GM18867 (cell line): Measurements from ENCODE around the gene DOK4.
"Not testable (repeated sequence)": the region's sequence is repeated elsewhere in the genome, so short reads cannot be mapped to it uniquely, and the experiment has no call there.

Experiments
- ATAC-seq: cut with Tn5 transposase; IDR thresholded peaks from one replicate; pipeline ENCODE4 v1.9.1; 2021; ENCODE audit warnings: mild to moderate bottlenecking, moderate library complexity; ENCODE audit not compliant: unreplicated experiment

Gene DOK4

DNA sequence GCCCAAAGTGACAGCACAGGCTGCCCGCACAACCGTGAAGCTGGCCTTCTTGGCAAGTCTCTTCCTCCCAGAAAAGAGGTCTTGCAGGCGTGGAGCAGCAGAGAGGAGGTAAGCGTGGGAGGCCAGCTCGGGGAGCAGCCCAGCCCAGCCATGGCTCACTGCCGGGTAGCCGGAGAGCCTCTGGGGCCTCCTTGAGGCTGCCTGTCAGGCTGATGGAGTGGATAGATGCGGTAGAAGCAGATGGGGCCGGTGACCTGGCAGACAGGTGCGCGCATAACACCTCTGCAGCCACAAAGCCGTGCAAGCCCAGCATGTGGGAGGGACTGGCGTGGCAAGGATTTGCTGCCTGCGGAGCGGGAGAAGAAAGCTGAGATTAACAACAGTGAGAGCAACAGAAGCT lies 17.1 kb upstream of the DOK4 start:
- ATAC-seq = no peak

DNA sequence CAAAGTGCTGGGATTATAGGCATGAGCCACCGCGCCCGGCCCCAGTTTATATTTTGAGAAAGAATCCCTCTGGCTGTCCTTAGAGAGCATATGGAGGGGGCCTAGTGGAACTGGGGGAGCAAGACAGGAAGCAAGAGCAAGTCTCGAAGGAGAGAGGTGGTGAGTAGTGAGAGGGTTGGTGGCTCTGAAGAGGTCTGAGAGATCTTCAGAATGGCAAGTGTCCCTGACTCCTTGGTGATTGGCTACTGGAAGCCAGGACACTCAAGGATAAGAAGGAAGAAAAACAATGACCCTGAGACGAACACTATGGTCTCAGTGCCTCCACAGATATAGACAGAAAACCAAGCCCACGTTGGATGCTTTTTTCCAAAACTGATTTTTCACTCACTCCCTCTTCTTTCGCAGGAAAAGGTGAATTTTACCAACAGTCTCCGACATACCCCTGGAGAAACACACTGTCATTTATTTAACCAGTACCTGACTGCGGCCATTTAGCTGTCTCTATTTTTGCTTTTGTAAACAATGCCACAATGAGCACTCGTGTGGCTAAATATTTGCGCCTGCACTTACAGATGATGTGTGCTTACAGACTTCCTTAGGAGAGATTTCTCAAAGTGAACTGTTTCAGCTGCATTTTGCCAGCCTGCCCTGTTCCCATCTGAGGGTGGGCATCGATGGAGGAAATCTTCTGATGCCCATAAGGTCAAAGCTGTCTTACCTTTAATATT lies 15.9 kb upstream of the DOK4 start:
- ATAC-seq = no peak

DNA sequence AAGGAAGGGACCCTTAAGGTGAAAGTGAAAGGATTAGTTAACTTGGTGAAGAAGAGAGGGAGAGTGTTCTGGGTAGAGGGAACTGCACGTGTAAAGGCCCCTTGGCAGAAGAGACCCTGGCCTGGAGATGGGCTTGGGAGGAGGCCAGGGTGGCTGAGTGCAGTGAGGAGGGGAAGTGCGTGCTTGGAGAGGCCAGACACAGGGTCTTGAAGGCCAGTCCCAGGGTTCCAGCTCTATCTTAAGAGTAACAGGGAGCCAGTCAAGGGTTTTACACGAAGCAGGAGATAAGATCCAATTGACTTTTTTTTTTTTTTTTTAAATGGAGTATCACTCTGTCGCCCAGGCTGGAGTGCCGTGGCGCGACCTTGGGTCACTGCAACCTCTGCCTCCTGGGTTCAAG lies 15.2 kb upstream of the DOK4 start:
- no peak for ATAC-seq

DNA sequence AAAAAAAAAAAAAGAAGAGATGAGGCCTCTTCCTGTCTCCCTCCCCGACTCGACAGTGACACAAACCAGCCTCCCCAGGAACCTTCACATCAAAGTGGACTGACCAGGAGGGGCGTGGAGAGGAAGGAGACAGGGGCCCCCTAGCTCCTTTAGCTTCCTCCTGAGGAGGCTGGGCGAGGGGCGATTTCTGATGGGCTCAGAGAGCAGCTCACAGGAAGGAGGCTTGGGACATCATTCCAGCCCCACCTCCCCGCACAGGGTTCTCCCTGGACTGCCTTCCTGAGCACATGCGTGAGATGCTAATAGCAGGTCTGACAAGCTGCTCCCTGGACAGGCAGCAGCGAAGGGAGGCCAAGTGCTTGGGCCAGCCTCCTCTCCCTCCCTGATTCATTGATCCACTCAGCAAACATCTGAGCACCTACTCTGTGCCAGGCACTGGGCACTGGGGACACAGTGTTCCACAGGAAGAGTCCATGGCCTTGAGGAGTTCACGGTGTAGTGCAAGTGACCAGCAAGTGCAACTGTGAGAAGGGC lies 14.4 kb upstream of the DOK4 start:
- ATAC-seq = no peak

DNA sequence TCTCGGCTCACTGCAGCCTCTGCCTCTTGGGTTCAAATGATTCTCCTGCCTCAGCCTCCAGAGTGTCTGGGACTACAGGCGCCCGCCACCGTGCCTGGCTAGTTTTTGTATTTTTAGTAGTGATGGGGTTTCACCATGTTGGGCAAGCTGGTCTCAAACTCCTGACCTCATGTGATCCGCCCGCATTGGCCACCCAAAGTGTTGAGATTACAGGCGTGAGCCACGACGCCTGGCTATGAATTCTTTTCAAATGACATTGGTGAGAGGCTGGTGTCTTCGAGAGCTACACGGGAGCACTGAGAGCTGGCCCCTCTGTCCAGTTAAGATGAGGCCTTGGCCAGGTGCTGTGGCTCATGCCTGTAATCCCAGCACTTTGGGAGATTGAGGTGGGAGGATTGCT lies 13.6 kb upstream of the DOK4 start:
- ATAC-seq = not testable (repeated sequence)

DNA sequence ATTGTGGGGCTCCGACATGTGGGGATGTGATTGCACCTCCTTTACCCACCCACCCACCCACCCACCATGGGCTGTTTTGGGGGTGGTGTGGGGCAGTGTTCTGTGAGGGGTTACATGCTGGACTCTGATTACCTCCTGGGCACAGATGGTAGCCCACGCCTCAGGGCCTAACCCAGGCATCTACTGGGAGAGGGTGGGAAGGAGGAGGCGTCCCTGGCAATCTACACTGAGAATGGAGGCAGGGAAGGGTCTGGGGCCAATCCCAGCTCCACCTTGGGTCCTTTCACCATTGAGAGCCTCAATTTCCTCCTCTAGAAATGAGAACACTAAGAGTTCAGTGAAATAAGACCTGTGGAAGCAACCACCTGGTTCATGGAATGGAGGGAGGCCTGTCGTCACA lies 11.7 kb upstream of the DOK4 start:
- no peak for ATAC-seq

DNA sequence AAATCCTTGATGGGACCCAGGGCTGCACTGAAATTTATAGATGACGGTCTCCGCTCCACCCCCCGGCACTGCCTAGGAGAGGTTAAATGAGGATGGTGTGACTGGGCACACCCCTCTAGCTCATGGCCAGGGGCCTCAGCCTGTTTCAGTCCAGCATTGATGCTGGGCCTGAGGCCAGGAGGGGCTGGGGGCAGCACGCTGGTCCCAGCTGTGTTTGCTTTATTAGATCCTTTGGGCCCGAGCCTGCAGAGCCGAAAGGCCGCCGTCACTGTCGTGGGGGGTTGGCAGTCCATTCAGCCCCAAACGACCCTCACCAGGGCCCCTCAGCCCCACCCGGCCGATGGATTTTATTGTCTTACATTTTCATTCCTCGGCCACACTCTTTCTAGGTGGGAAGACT lies 10.8 kb upstream of the DOK4 start:
- ATAC-seq = no peak

DNA sequence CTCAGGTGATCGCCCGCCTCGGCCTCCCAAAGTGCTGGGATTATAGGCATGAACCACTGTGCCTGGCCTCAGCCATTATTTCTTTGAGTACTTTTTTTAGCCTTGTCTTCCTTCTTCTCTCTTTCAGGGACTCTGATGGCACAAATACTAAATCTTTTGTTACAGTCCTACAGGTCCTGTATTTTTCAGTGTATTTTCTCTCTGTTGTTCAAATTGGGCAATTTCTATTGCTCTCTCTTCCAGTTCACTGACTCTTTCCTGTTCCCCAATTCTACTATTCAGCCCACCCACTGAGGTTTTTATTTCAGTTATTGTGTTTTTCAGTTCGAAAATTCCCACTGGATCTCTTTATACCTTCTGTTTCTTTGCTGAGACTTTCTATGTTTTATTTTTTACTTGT lies 7.5 kb upstream of the DOK4 start:
- ATAC-seq = no peak

DNA sequence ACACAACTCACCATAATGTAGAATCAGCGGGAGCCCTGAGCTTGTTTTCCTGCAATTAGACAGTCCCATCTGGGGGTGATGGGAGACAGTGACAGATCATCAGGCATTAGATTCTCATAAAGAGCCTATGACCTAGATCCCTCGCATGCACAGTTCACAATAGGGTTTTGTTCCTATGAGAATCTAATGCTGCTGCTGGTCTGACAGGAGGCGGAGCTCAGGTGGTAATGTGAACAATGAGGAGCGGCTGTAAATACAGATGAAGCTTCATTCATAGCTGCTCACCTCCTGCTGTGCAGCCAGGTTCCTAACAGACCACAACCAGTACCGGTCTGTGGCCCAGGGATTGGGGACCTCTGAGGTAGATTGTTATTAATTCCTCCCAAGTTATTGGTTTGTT lies 2.9 kb upstream of the DOK4 start:
- no peak for ATAC-seq

DNA sequence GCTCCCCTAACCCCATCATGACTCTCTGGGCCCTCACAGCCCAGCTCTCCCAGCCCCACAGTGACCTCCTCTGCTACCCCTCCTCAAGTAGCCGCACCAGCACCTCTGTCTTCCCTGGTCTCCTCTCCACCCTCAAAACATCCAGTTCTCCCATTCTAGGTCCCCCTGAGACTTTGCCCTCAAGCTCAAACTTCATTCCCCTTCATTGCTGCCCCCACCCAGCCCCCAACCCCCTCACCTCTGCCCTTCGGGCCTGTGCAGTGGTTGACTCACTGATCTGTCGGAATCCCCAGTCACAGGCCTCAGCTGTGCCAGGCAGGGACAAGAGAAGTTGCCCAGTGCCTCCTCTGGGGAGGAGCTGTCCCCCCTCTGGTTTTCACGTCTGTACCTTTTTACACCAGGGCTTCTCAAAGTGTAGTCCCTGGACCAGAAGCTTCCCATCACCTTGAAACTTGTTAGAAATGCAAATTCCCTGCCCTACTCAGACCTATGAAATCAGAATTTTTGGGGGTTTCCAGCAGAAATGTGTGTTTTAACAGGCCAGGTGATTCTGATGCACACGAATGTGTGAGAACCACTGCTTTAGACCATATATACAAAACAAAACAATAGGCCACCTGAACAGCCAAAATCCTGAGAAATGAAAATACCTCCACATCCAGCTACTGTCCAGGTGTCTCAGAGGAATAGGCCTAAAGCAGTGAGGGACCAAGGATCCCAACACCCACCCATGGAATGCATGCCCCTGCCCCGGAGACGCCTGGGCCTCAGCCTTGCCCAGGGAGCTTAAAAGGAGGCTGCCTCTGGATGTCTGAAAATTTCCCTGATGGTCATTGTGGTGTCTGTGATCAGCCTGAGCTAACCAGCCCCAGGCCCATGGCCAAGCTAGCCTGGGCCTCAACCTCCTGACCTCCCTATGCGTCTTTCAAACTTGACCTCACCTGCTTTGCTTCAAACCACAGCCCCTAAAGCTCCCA lies 853 bp upstream of the DOK4 start:
- ATAC-seq = no peak

DNA sequence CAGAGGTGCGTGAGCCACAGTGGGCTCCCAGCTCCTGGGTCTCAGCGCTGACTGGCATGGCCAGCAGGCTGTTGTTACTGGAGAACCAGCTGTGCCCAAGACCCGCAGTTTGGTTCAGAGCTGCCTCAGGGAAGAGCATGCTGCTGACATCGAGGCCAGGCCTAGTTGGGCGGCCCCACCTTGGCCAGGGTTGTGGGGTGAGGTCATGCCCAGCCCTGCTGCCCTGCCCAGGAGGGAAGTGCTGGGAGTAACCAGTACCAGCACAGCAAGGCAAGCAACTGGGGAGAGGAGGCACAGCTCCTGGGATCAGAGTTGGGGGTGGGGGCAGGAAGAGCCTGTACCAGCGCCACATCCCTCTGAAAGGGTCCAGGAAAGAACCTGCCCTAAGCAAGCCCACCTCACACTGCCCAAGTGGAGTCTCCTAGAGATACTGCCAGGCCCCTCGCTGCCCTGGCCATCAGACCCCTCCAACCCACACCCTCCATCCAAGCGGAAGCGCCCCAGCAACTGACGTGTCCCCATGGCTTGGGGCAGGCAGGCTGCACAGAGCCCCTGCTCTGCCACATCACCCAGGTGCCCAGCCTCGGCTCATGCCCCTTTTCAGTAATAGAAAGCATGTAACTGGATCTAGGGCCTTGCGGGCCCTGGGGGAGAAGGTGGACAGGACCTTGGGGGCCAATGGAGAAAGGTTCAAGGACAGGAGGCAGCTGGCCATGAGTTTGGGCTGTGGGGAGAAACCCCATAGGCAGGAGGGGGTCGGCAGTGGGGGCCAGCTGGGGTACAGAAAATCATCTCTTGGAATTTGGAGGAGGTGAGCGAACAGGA lies 990 bp downstream of the DOK4 start:
- ATAC-seq = no peak

DNA sequence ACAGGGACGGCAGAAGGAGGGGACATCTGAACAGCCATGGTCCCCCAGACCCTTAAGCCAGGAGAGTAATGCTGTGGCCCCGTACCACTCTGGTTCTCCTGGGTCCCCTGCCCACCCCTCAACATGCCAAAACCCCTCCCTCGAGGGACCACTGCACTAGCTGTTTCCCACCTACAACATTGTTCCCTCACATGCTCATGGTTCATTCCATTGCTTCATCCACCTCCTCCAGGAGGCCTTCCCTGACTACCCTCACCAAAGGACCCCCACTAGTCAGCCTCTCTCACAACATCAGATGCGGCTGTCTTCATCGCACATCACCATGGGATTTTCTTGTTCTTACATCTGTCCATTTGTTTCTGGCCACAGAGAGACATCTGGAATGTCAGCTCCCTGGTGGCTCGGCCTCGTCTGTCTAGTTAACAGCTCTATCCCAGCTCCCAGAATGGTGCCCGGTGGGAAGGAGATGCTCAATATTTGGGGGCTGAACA lies 1.7 kb downstream of the DOK4 start:
- no peak for ATAC-seq

DNA sequence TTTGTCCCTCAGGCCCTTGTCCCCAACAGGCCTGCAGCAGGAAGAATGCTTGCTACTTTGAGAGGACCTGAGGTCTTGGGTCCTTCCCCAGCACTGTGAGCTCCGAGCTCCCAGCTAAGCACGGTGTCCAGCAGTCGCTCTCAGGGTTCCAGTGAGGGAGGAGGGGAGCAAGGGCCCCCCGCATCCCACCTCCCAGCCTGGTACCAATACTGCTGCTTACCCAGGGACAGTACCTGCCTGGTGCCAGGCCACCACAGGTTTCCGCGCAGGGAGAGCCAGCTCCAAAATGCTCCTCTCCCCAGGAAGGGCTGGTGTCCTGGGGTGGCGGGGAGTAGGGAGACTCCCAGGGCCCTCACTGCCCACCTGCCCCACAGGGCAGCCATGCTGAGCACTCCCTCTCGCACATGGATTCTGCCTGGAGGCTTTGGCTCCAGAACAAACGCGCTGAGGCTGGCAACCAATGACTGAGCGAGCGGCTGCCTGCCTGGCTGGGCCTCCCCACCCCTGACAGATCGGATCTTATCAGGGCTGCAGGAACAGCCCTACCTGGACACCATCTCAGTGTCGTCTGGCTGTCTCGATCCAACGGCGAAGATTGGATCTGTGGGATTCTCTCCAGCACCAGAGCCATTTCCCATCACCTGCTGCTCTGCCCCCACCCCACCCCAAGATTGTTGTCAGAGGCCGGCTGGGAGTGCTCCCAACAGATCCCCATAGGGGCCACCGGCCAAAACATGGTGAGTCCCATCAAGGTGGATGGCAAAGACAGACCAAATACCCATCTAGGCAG lies 2.4 kb downstream of the DOK4 start:
- ATAC-seq = no peak

DNA sequence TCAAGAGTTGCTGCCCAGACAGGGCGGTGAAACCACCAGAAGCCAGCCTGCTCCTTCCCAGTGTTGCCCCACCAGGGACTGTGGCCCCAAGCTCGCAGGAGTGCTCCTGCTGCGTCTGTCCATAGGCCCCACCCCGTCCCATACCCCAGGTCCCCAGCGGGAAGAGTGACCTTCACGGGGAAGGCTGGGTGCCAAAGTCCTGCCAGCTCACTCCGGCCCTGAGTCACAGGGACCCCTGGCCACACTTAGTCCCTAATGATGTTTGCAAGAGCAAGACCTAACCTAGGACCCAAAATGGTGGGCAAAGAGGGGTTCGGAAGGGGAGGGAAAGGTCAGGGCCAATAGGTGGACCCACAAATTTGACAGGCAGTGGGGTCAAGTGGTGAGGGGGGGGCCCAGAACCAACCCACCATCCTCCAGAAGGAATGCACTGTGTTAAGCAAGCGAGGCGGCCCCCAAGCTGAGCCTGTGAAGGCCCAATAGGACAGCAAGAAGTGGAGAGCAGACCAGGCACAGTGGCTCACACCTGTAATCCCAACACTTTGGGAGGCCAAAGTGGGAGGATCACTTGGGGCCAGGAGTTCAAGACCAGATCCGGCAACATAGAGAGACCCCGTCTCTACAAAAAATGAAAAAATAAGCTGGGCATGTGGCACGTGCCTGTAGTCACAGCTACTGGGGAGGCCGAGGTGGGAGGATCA lies 3.3 kb downstream of the DOK4 start:
- no peak for ATAC-seq

DNA sequence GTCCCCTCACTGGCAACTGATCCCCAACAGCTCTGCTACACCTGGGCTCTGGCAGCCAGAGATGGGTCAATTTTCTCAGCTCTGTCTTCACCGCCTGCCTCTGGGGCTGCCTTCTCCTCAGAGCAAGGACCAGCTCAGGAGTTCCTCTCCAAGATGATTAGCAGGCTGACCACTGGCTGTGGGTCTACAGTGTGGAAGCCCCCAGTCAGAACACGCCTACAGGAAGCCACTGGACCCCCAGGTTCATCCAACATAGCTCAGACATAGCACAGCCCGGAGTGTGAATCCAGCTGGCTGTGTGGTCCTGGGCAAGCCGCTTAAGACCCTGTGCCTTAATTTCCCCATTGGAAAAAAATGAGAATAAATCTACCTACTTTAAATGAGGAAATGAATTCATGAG lies 4.9 kb downstream of the DOK4 start:
- no peak for ATAC-seq

DNA sequence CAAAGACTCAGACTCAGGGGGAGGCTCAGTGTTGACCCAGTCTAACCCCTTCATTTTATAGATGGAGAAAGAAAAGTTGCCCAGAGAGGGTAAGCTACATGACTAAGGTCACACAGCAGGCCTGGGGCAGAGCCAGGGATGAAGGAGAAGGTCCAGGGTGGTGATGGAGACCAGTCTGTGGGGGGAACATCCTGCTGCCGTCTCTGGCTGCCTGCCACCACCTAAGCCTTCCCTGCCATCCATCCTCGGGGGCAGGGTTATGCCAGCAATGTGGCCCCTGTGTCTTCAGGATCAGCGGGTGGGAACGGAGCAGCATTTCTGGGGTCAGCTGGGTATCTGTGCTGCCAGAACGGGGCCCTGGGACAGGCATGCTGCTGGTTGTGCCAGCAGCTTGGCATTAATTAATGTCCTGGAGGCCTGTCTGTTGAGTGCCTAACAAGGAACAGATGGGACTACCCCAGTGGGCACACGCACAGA lies 5.5 kb downstream of the DOK4 start:
- ATAC-seq = no peak

DNA sequence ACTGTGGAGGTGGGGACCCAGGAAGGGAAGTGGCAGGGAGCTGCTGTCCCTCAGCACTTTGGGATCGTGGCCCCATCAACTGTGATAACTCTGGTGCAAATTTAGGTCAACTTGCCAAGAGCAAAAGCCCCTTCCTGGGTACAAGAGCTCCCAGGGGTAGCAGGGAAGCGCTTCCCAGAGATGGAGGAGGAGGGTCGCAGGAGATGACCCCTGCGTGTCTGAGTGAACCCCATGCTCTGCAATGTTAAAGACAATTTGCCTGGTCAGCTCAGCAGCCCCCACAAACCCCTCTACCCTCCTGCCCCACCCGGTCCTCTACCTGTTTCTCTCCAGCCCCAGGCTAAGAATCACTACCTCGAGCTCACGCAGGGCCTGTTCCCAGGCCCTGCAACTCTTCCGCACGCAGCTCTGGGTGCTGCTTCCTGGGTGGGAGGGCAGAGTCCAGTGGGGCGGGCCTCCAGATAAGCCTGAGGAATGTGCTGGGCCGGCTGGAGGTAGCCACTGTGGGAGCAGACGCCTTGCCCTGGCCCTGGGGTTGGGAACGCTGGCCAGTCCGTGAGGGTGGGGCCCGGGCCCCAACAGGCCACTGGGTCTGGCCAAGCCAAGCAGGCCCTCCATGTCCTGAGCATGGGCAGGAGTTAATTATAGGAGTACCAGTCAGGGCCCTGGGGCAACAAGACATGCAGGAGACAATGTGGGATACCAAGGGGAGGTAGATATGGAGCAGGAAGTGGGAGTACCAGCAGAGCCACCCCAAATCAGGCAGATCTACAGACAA lies 6.1 kb downstream of the DOK4 start:
- ATAC-seq = no peak

DNA sequence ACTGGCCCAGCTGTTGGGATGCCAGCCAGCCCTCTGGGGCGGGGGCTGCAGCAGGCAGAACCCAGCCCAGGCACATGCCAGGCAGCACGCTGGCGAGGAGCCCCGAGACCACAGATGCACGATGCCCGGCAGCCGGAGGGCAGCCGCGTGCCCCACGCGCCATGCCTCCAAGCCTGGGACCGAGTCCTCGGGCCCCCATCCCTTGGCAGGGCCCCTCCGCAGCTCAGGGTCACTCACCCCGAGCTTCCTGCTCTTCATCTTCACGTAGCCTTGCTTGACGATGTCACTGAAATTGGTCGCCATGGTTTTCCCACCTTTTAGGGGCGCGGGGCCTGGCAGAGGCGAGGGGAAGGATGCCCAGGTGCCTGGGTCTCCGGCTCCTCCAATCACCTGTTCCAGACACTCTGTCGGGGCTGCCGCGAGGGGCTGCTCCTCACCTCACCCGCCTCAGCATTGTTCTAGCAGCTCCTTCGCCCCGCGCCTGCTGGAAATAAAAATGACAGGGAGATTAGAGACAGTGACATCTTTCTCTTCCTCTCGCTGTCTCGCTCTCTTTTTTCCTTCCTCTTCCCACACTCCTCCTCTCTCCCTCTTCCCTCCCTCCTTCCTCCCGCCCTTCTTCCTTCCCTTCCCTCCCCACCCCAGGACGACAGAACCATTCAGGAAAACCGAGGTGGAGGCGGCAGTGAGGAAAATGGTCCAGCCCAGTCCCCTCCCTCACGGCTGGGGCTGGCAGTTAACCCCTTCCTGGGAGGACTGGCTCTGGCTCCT lies 6.9 kb downstream of the DOK4 start:
- ATAC-seq = no peak
